Measurements from ENCODE around the gene SLX9.

DNA sequence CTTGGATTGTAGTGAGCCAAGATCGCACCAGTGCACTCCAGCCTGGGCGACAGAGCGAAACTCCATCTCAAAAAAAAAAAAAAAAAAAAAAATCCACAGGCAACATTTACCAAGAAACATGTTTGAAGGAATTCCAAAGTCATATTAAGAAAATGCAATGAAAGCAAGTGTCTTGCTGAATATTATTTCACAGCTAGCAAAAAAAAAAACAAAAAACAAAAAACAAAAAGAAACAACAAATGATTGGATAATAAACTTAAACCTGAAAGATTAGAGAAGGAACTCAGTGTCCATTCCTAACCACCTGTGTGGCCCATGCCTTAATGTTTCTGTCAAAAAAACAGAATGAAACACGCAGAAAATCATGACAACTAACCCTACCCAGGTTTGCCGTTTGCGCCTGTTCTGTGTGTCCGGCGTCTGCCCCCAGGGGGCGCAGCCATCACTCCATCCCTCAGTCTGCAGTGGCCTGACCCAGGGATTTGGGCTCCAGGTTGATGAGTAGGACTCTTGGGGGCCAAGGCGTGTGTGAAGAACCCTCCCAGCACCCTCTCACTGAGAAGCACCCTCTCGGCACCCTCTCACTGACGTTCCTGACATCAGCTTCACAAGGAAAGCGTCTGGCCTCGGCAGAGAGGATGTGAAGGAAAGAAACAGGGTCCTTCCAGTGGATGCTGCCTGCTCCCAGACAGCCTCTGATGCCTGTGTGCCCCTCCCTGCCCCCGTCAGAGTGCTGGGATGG, 47.1 kb upstream of the SLX9 start:
- TF ChIP-seq, protein P1, sequence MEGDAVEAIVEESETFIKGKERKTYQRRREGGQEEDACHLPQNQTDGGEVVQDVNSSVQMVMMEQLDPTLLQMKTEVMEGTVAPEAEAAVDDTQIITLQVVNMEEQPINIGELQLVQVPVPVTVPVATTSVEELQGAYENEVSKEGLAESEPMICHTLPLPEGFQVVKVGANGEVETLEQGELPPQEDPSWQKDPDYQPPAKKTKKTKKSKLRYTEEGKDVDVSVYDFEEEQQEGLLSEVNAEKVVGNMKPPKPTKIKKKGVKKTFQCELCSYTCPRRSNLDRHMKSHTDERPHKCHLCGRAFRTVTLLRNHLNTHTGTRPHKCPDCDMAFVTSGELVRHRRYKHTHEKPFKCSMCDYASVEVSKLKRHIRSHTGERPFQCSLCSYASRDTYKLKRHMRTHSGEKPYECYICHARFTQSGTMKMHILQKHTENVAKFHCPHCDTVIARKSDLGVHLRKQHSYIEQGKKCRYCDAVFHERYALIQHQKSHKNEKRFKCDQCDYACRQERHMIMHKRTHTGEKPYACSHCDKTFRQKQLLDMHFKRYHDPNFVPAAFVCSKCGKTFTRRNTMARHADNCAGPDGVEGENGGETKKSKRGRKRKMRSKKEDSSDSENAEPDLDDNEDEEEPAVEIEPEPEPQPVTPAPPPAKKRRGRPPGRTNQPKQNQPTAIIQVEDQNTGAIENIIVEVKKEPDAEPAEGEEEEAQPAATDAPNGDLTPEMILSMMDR (IDR thresholded peaks at IDR 0.05) = peak; percentile 66 to 87 (median 84)
- TF ChIP-seq POLR2A (IDR thresholded peaks at IDR 0.05) = no peak
